OCI-LY1 (cell line): ENCODE measurements around the gene KRTAP10-6.
"Not testable (repeated sequence)": the region's sequence is repeated elsewhere in the genome, so short reads cannot be mapped to it uniquely, and the experiment has no call there.

Source experiments
- H2AFZ ChIP-seq: fragments of 200-600 bp; sonication (generic), shearing (Covaris generic); 2 replicates; pipeline ENCODE4 v1.6.0; 2014; ENCODE audit warnings: antibody characterized with exemption, mild to moderate bottlenecking, low read length
- H3F3A ChIP-seq: fragments of 200-600 bp; sonication (generic), shearing (Covaris generic); 2 replicates; pipeline ENCODE4 v1.6.0; 2014; ENCODE audit warnings: mild to moderate bottlenecking, antibody characterized with exemption, low read length, moderate library complexity; ENCODE audit not compliant: insufficient read depth
- H3K27ac ChIP-seq: fragments of 200-600 bp; sonication (generic); 2 replicates; pipeline ENCODE4 v1.5.1; 2014; ENCODE audit warnings: low read length, mixed run types, mild to moderate bottlenecking, low read depth; ENCODE audit not compliant: poor library complexity, severe bottlenecking
- H3K27me3 ChIP-seq: fragments of 200-600 bp; sonication (generic); 2 replicates; pipeline ENCODE4 v1.6.0; 2014; ENCODE audit warnings: antibody characterized with exemption, mild to moderate bottlenecking, low read length, moderate library complexity; ENCODE audit not compliant: insufficient read depth
- H3K36me3 ChIP-seq: fragments of 200-600 bp; sonication (generic); 2 replicates; pipeline ENCODE4 v1.6.1; 2014; ENCODE audit warnings: mild to moderate bottlenecking, antibody characterized with exemption, low read length, moderate library complexity, mixed read lengths; ENCODE audit not compliant: insufficient read depth
- H3K4me1 ChIP-seq: fragments of 200-600 bp; sonication (generic); 2 replicates; pipeline ENCODE4 v1.5.1; 2014; ENCODE audit warnings: mild to moderate bottlenecking, low read length, moderate library complexity; ENCODE audit not compliant: insufficient read depth, severe bottlenecking
- H3K4me2 ChIP-seq: fragments of 200-600 bp; sonication (generic), shearing (Covaris generic); 2 replicates; pipeline ENCODE4 v1.6.1; 2014; ENCODE audit warnings: low read length
- H3K4me3 ChIP-seq: fragments of 200-600 bp; sonication (generic); 2 replicates; pipeline ENCODE4 v1.5.1; 2014; ENCODE audit warnings: low read length, low read depth, mild to moderate bottlenecking, mixed read lengths; ENCODE audit not compliant: poor library complexity, severe bottlenecking
- H3K79me2 ChIP-seq: fragments of 200-600 bp; shearing (Covaris generic); 2 replicates; pipeline ENCODE4 v1.6.1; 2016; ENCODE audit warnings: mixed run types, low read length, mixed read lengths; ENCODE audit not compliant: insufficient read depth
- H3K9ac ChIP-seq: fragments of 200-600 bp; sonication (generic), shearing (Covaris generic); 2 replicates; pipeline ENCODE4 v1.6.1; 2014; ENCODE audit warnings: mild to moderate bottlenecking, low read length, mixed read lengths
- H3K9me2 ChIP-seq: fragments of 200-600 bp; sonication (generic), shearing (Covaris generic); 2 replicates; pipeline ENCODE4 v1.6.1; 2014; ENCODE audit warnings: low read depth, mild to moderate bottlenecking, low read length, mixed read lengths
- H3K9me3 ChIP-seq: fragments of 200-600 bp; shearing (Covaris generic); 2 replicates; pipeline ENCODE4 v1.6.1; 2014; ENCODE audit warnings: low read length, mixed read lengths
- H4K20me1 ChIP-seq: fragments of 200-600 bp; sonication (generic), shearing (Covaris generic); 2 replicates; pipeline ENCODE4 v1.6.0; 2016; ENCODE audit warnings: mild to moderate bottlenecking, low read length; ENCODE audit not compliant: insufficient read depth
- CTCF ChIP-seq: fragments of 200-600 bp; sonication (generic), shearing (Covaris generic); IDR thresholded peaks from 2 replicates; pipeline ENCODE4 v1.5.1; 2017; ENCODE audit warnings: mild to moderate bottlenecking, antibody characterized with exemption, low read length, moderate library complexity, mixed read lengths
- EZH2 ChIP-seq: fragments of 200-600 bp; sonication (generic), shearing (Covaris generic); IDR thresholded peaks from 2 replicates; pipeline ENCODE4 v1.8.0; 2017; ENCODE audit warnings: borderline replicate concordance, mixed run types, mild to moderate bottlenecking, antibody characterized with exemption, low read length, moderate library complexity, mixed read lengths

The KRTAP10-6 gene

GRCh38 chr21:44552136-44552535 lies 40.2 kb downstream of the KRTAP10-6 start:
- no peaks in the 10 kb centered on the region for H3K4me1 ChIP-seq
- H3K27ac ChIP-seq = no peak overlapping the region
- H3K27me3 ChIP-seq = peaks cover 3% of the 10 kb centered on the region; the same call in 1 of the 2 replicates
- no peak overlapping the region for H3K4me3 ChIP-seq
- no peak overlapping the region for H3K4me2 ChIP-seq
- H3K9ac ChIP-seq = no peak overlapping the region
- no peak overlapping the region for H2AFZ ChIP-seq
- no peaks in the 10 kb centered on the region for H3K9me2 ChIP-seq
- TF ChIP-seq EZH2 (no peak), CTCF (no peak)
- H4K20me1 ChIP-seq = no peaks in the 10 kb centered on the region
- H3K9me3 ChIP-seq = peaks cover 3% of the 10 kb centered on the region
- no peaks in the 10 kb centered on the region for H3K79me2 ChIP-seq
- no peaks in the 10 kb centered on the region for H3F3A ChIP-seq
- no peaks in the 10 kb centered on the region for H3K36me3 ChIP-seq

GRCh38 chr21:44551340-44551961 lies 40.9 kb downstream of the KRTAP10-6 start, which contains the start of gene KRTAP10-2:
KRTAP10-2 (minus strand) TSS chr21:44551505; CDS start chr21:44551458, 47 bp downstream.
- Histone ChIP-seq H3K27me3 (peaks cover 6% of the 10 kb centered on the region; the same call in 1 of the 2 replicates), H3K4me1 (no peaks in the 10 kb centered on the region), H3K9ac (no peak within 1 kb of the TSS)

GRCh38 chr21:44550807-44551206 lies 41.5 kb downstream of the KRTAP10-6 start:
- no peaks in the 10 kb centered on the region for H3K9me2 ChIP-seq
- H3K36me3 ChIP-seq = no peaks in the 10 kb centered on the region
- TF ChIP-seq CTCF (no peak), EZH2 (no peak)
- H3K4me1 ChIP-seq = no peaks in the 10 kb centered on the region
- no peak overlapping the region for H3K27ac ChIP-seq
- no peak overlapping the region for H3K4me2 ChIP-seq
- H3K79me2 ChIP-seq = no peaks in the 10 kb centered on the region
- H2AFZ ChIP-seq = no peak overlapping the region
- H3K9ac ChIP-seq = no peak overlapping the region
- peaks cover 6% of the 10 kb centered on the region; the same call in 1 of the 2 replicates for H3K27me3 ChIP-seq
- H3F3A ChIP-seq = no peaks in the 10 kb centered on the region
- H4K20me1 ChIP-seq = no peaks in the 10 kb centered on the region
- no peak overlapping the region for H3K4me3 ChIP-seq
- peaks cover 8% of the 10 kb centered on the region for H3K9me3 ChIP-seq

More at GRCh38 chr21:44551340-44551961, 40.9 kb downstream of the KRTAP10-6 start, which contains the start of gene KRTAP10-2:
- Histone ChIP-seq H3K4me3 (no peak within 1 kb of the TSS), H2AFZ (no peak within 1 kb of the TSS), H3F3A (no peaks in the 10 kb centered on the region), H3K36me3 (no peaks in the 10 kb centered on the region), H3K9me2 (no peaks in the 10 kb centered on the region), H3K4me2 (no peak within 1 kb of the TSS), H4K20me1 (no peaks in the 10 kb centered on the region), H3K9me3 (peaks cover 8% of the 10 kb centered on the region), H3K79me2 (no peaks in the 10 kb centered on the region), H3K27ac (no peak within 1 kb of the TSS)
- TF ChIP-seq CTCF (no peak), EZH2 (no peak)

- H3K9me3 ChIP-seq, H3K36me3 ChIP-seq, H3K79me2 ChIP-seq, H3K4me2 ChIP-seq, H3K4me1 ChIP-seq, H3F3A ChIP-seq, H3K9ac ChIP-seq, H3K9me2 ChIP-seq, H3K27ac ChIP-seq, H3K4me3 ChIP-seq, H2AFZ ChIP-seq, H4K20me1 ChIP-seq, H3K27me3 ChIP-seq: not testable (repeated sequence)
These were observed 42.0 kb downstream of the KRTAP10-6 start for GRCh38 chr21:44550285-44550684.
